ENCODE measurements around the gene LRRC43.

DNA sequence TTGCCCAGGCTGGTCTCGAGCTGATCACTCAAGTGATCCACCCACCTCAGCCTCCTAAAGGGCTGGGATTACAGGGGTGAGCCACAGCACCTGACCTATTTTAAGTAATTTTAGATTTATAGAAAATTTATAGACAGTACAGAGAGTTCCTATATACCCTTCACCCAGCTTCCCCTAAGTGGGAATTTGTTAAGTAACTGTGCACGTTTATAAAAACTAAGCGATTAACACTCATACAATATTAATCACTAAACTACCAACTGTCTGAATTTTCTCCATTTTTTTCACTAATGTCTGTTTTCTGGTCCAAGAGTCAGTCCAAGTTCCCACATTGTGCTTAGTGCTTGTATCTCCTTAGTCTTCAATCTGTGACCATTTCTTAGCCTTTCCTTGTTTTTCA, 14.4 kb upstream of the LRRC43 start:
- TF ChIP-seq, protein P1, sequence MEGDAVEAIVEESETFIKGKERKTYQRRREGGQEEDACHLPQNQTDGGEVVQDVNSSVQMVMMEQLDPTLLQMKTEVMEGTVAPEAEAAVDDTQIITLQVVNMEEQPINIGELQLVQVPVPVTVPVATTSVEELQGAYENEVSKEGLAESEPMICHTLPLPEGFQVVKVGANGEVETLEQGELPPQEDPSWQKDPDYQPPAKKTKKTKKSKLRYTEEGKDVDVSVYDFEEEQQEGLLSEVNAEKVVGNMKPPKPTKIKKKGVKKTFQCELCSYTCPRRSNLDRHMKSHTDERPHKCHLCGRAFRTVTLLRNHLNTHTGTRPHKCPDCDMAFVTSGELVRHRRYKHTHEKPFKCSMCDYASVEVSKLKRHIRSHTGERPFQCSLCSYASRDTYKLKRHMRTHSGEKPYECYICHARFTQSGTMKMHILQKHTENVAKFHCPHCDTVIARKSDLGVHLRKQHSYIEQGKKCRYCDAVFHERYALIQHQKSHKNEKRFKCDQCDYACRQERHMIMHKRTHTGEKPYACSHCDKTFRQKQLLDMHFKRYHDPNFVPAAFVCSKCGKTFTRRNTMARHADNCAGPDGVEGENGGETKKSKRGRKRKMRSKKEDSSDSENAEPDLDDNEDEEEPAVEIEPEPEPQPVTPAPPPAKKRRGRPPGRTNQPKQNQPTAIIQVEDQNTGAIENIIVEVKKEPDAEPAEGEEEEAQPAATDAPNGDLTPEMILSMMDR (conservative IDR thresholded peaks at IDR 0.05; ENCODE audit: low read length) = no peak
- TF ChIP-seq EZH2phosphoT487 (IDR thresholded peaks at IDR 0.05; ENCODE audit: borderline replicate concordance, low read depth, low read length) = no peak

All from OCI-LY7 (cell line).